ENCODE measurements around the gene RND1. TPM values are rescaled to one million over a fixed set of nuclear protein-coding genes. Genes with fewer than 3 reads are reported as not detected.
"Not testable (repeated sequence)": the region's sequence is repeated elsewhere in the genome, so short reads cannot be mapped to it uniquely, and the experiment has no call there.

RND1 gene
- total RNA-seq, 1 experiment from 2014 or later: 0.88 TPM

DNA sequence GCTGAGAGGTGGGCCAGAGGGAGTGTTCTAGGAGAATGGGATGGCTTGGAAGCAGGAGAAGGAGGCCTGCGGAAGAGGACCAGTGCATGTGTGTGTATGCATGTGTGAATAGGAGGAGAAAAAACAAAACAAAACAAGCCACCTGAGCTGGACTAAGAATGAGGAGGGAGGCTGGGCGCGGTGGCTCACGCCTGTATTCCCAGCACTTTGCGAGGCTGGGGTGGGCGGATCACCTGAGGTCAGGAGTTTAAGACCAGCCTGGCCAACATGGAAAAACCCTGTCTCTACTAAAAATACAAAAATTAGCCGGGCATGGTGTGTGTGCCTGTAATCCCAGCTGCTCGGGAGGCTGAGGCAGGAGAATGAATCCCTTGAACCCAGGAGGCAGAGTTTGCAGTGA, 7.9 kb upstream of the RND1 start:
- in situ Hi-C loops (cut with HindIII; ENCODE audit: low sequenced_read_pairs); DNase-seq (ENCODE audit: low spot score): not testable (repeated sequence)

DNA sequence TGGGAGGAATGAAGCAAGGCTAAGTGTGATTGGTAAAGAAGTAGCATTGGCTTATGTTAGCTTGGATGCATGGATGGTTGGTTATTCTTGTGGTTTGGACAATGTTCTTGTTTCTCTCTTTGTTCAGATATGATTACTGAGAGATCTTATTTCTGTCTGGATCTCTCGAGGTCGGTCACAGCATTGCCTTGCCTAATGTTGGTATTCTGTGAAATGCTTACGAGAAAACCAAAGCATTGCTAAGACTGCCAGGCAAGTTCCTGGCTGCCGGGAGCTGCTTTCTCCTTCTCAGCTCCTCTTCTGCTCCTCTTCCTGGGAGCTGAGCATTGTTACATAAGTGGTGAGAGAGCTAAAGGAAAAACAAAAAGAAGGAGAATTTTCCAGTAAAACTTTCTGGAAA, 7.4 kb upstream of the RND1 start:
- in situ Hi-C loops (cut with HindIII; ENCODE audit: low sequenced_read_pairs): no loop called here
- no peak for DNase-seq (ENCODE audit: low spot score)

DNA sequence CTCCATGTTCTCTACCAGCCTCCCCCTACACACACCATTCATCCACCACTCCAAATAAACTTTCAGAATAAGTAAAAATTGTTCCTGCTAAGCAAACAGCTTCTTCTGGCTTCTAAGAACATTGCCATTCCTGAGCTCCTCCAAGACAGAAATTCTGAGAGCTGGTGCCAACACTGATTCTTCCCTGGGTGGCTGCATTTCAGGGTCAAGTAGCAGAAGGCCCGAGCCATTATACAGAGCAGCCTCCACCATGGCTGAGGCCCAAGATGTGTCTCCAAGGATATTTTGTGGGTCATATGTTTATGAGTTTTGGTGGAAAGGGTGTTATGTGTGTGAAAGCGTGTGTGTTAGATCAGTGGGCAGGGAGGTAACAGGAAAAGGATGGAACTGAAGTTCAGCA, 3.5 kb upstream of the RND1 start:
- DNase-seq (ENCODE audit: low spot score): no peak
- in situ Hi-C loops (cut with HindIII; ENCODE audit: low sequenced_read_pairs): no loop called here

DNA sequence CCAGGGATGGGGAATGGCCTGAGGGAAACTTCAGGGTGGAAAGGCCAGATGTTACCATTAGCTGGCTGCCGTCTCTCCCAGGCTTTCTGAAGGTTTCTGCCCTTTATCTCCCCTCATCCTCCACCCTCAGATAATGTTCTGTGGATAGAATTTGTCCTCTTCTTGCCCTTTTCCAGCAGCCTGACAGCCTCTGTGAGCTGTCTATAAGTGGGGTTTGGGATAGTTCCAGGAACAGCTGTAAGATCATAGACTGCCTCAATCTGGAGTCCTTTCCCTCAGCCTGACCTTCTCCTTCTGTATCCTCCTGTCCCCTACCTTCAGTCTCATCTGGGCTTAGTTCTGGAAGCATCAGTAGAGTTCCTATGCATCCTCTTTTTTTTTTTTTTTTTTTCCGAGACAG, 2.8 kb upstream of the RND1 start:
- DNase-seq (ENCODE audit: low spot score): no peak
- in situ Hi-C loops (cut with HindIII; ENCODE audit: low sequenced_read_pairs): no loop called here

DNA sequence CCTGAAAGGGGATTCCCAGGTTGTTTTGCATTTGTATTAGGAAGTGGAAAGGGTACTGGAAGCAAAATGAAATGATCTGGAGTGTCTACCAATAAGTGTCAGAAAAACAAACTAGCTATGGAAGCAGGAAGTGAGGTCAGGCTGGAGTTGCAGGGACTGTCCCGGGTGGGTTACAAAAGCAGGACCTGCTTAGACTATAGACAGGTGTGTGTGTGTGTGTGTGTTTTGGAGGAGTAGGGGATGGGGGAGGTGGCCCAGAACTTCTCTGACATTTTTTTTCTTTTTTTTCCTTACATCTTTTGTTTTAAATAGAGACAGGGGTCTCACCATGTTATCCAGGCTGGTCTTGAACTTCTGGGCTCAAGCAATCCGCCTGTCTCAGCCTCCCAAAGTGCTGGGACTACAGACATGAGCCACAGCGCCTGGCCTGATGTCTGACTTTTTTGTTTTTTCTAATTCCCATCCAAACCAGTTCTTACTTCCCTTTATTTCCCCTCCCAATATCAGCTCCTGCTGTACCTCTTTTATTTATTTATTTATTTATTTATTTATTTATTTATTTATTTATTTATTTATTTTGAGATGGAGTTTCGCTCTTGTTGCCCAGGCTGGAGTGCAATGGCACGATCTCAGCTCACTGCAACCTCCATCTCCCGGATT, 512 bp upstream of the RND1 start:
- in situ Hi-C loops (cut with HindIII; ENCODE audit: low sequenced_read_pairs): no loop called here
- DNase-seq (ENCODE audit: low spot score): no peak

DNA sequence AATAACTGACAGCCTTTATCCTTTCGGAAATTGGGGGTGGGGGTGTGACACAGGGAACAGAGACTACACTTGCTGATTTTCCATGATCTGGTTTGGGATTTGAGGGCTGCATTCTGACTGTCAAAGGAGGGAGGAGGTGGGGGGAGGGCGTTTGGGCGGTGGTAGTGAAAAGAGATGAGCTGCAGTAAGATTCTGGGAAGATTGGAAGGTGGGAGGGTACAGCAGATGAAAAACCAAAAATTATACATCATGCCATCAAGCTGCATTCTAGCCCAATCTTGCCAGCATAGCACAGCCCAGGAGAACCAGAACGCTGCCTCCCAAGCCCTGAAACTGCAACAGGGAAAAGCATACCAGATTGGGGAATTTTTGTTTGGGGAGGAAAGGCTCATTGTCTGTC, 2.4 kb downstream of the RND1 start:
- no peak for DNase-seq (ENCODE audit: low spot score)
- in situ Hi-C loops (cut with HindIII; ENCODE audit: low sequenced_read_pairs): no loop called here

DNA sequence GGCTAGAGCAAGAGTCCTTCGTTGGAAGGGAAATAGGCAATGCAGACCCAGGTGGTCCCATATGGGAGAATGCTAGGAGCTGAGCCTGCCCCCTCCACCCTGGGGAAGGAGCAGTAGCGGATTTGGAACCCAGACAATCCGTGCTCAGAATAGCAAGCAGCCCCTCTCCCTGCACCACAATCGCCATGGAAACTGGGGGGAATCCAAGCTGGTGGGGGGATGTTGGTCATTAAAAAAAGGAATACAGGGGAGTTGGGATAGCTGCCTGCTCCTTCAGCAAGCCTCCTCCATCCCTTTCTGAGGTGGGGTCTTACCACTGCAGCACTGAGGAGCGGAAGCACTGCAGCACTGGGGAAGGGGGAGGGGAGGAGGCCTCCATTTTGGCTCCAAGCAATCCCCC, 2.9 kb downstream of the RND1 start:
- in situ Hi-C loops (cut with HindIII; ENCODE audit: low sequenced_read_pairs): no loop called here
- DNase-seq (ENCODE audit: low spot score): no peak

DNA sequence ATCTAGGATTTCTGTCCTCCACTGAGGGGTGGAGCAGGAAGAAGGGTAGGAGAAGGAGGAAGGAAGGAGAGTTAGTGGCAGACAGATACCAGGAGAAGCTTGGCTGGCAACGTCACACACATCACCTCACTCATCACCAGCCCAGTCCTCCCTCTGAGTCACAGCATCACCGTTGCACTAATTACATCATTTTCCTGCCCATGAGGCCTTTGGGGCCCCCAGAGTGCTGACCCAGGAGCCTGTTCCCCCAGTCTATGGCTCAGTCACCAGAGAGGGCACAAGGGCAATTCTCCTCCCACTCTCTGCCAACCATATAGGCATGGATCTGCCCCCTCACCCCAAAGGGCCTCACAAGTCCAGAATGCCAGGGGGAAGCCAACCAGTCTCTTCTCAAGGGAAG, 4.6 kb downstream of the RND1 start:
- DNase-seq (ENCODE audit: low spot score): no peak
- in situ Hi-C loops (cut with HindIII; ENCODE audit: low sequenced_read_pairs): no loop called here

DNA sequence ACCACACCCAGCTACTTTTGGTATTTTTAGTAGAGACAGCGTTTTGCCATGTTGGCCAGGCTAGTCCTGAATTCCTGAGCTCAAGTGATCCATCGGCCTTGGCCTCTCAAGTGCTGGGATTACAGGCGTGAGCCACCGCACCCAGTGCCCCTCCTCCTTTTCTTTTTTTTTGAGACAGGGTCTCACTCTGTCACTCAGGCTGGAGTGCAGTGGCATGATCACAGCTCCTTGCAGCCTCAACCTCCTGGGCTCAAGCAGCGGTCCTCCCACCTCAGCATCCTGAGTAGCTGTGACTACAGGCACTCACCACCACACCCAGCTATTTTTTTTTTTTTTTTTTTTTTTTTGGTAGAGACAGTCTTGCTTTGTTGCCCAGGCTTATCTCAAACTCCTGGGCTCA, 5.4 kb downstream of the RND1 start:
- in situ Hi-C loops (cut with HindIII; ENCODE audit: low sequenced_read_pairs); DNase-seq (ENCODE audit: low spot score): not testable (repeated sequence)

DNA sequence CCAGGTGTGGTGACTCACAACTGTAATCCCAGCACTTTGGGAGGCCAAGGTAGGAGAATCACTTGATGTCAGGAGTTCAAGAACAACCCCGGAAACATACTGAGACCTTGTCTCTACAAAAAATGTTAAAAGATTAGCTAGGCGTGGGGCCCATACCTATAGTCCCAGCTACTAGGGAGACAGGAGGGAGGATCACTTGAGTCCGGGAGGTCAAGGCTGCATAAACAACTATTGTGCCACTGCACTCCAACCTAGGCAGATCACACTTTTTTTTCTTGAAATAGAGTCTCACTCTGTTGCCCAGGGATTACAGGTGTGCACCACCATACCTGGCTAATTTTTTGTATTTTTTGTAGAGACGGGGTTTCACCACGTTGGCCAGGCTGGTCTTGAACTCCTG, 6.1 kb downstream of the RND1 start:
- no peak for DNase-seq (ENCODE audit: low spot score)
- in situ Hi-C loops (cut with HindIII; ENCODE audit: low sequenced_read_pairs): no loop called here

DNA sequence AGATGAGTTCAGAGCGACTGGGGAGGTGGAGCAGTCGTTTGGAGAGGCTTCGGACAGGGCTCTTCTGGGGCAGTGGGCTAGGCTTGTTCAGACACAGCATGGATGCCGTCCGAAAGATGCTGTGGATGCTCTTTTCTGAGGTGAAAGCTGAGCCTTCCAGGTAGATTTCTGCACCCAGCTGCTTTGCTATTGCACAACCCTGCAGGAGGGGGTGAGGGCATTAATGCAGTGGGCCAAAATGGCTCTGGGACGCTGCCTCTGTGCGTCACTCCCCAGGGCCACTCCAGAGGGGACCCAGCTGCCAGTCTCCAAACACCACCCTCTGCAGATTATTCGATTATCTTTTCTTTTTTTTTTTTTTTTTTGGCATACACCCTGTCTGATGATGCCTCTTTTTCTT, 7.6 kb downstream of the RND1 start:
- DNase-seq (ENCODE audit: low spot score): no peak
- in situ Hi-C loops (cut with HindIII; ENCODE audit: low sequenced_read_pairs): no loop called here

DNA sequence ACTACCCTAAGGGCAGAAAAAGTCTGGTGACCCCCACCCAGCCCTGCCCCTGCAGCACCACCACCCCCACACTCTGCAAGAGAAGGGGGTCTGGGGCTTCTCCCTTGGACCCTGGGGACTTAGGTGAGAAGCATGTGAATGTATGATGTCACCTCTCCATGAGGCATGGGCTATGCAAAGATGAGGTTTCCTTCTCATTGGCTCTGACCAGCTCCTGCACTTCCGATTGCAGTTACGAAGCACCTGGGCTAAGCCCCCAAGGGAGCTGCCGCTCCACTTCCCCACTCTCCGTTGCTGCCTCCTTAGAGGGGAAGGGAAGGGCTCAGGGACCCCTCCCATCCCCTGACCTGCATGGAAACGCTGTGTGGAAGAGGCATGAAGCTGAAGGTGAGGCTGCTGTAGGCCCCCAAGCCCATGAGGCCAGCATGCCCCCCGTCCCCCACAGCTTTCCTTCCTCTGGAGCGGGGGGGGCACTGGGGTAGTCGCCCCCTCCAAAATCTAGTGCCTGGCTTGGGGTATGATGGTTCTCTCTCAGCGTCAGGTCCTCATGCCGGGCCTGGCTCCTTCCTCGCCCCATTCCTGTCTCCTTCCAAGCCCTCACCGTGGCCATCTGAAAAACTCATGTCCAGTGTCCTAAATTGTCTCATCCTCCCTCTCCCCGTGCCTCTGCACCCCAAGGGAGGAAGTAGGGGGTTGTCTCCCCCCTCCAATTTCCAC, 8.2 kb downstream of the RND1 start:
- DNase-seq (ENCODE audit: low spot score): no peak
- in situ Hi-C loops (cut with HindIII; ENCODE audit: low sequenced_read_pairs): no loop called here

DNA sequence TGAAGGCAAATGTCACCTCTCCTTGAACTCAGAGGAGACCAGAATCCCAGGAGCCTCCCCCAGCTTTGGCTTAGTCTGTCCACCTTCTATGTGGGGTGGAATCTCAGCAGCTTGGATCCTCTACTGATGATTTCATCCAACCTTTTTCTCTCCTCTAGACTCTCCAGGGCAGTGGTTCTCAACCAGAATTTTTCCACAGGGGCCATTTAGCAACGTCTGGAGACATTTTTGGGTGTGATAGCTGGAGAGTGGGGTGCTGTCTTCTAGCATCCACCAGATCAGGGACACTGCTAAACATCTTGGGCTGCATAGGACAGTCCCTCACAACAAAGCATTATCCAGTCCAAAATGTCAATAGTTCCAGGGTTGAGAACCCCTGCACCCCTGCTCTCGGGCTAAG, 9.3 kb downstream of the RND1 start:
- DNase-seq (ENCODE audit: low spot score): no peak
- in situ Hi-C loops (cut with HindIII; ENCODE audit: low sequenced_read_pairs): no loop called here

DNA sequence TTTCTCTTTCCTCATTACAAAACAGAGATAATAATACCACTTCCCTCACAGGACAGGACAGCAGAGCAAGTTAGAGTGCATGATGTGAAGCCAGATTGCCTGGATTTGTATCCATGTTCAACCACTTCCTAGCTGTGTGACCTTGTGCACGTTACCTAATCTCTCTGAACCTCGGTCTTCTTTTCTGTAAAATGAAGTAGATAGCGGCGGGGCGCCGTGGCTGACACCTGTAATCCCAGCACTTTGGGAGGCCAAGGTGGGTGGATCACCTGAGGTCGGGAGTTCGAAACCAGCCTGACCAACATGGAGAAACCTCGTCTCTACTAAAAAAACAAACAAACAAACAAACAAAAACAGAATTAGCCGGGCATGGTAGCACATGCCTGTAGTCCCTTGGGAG, 10.7 kb downstream of the RND1 start:
- in situ Hi-C loops (cut with HindIII; ENCODE audit: low sequenced_read_pairs); DNase-seq (ENCODE audit: low spot score): not testable (repeated sequence)

DNA sequence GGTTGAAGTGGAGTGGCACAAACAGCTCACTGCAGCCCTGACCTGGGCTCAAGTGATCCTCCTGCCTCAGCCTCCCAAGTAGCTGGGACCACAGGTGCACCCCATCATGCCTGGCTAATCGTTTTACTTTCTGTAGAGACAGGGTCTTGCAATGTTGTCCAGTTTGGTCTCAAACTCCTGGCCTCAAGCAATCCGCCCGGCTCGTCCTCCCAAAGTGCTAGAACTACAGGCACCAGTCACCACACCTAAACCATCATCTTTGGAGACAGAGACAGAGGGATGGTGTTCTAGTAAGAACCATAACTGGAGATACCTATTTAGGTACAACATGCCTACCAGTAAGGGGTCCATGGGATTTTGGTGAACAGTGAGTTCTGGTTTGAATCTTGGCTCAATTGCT, 11.2 kb downstream of the RND1 start:
- in situ Hi-C loops (cut with HindIII; ENCODE audit: low sequenced_read_pairs): no loop called here
- DNase-seq (ENCODE audit: low spot score): no peak

DNA sequence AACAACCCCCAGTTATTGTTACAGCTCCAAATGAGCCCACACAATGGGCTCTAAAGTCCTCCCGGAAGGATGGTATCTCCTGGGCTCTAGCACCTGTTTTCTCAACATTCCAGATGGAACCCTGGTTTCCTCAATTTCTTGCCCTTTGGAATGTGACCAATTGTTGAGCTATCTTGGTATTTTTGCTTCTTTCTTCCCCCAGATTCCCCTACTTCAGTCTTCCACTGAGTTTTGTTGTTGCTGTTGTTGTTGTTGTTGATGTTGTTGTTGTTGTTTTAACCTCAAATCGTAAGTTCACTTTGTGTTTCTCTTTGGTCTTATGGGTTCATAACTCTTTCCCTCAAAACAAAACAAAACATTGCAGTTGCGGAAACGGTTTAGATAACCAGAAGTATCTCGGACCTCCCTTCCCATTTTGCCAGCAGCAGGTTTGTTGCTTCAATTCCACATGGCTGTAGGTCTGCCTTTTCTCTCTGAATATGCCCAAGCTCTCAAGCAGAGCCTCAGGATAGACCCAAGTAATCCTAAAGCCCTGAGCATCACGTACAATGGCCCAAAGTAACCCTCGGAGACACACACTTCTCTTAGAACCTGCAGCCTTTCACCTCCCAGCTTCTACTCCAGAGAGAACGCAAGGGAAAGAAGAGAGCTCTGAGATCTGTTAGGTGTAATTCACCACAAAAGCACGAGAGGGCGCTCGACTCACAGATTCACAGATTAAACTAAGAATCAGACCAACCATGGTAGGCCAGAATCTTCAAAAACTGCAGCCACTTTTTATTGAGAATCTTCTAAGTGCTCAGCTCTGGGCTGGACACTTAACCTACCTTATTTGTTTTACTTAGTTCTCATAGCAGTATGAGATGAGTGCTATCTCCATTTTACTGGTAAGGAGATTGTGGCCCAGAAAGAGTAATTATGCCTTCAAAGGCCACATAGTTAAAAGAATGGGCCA, 12.7 kb downstream of the RND1 start:
- peak; percentile 95 for DNase-seq (ENCODE audit: low spot score)
- in situ Hi-C loops (cut with HindIII; ENCODE audit: low sequenced_read_pairs): no loop called here

DNA sequence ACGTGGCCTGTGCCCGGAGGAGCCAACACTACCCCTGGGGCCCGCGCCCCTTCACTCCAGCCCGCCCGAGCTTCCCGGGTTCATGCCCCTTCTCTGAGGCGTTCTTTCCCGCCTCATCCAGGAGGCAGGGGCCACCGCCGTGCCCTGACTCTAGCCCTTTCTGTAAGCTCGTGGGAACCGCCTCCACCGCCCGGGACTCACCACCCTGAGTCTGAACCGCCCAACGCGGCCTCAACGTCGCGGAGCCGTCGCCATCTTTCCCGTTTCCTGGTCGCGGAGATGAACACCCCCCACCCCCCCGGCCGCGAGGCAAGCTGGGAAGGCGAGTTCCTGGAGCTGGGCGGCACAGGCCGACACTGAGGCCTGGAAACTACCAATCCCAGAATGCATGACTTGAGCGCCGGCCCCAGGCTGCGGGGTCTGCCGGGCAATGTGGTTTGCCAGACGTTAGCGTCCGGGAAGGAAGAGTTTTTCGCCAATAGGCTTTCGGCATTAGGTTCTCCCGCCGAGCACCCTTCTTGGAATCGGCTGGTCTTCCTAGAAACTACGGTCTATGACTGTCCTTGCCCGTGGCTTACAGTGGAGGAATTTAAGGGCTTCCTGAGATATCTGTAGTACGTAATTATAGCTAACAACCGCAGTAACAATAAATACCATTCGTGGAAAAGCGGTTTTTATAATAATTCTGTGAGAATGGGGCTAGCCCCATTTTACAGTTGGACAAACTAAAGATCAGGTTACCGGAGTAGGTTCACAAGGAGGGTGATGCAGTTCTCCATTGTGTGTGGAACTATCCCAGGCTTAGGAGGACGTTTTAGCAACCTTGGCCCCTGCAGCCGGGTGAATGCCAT, 13.6 kb downstream of the RND1 start, which contains the start of gene DDX23:
Gene DDX23, minus strand, starts transcription at position 281 of the 851 bp plus-strand sequence. CDS start 6,381 bp downstream, outside the sequence.
- in situ Hi-C loops (cut with HindIII; ENCODE audit: low sequenced_read_pairs): no loop called here
- DNase-seq (ENCODE audit: low spot score): peak; percentile 99

DNA sequence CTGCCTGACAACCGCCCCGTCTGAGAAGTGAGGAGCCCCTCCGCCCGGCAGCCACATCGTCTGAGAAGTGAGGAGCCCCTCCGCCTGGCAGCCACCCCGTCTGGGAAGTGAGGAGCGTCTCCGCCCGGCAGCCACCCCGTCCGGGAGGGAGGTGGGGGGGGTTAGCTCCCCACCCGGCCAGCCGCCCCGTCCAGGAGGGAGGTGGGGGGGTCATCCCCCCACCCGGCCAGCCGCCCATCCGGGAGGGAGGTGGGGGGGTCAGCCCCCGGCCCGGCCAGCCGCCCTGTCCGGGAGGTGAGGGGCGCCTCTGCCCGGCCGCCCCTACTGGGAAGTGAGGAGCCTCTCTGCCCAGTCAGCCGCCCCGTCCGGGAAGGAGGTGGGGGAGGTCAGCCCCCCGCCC, 23.6 kb downstream of the RND1 start:
- in situ Hi-C loops (cut with HindIII; ENCODE audit: low sequenced_read_pairs); DNase-seq (ENCODE audit: low spot score): not testable (repeated sequence)

DNA sequence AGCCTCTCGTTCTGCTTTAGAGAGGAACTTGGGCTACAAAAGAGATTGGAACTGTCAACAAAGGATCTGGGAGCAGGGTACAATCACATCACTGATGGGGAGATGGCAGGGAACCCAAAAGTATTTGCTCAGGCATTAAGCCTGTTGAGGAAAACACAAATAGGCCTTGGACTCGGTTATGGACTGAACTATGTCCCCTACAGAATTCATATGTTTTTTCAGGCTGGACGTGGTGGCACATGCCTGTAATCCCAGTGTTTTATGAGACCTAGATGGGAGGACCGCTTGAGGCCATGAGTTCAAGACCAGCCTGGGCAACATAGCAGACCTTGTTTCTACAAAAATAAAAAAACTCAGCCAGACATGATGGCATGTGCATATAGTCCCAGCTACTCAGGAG, 27.6 kb downstream of the RND1 start:
- no peak for DNase-seq (ENCODE audit: low spot score)
- in situ Hi-C loops (cut with HindIII; ENCODE audit: low sequenced_read_pairs): no loop called here

Measured in G401 (cell line).